GM12878 (cell line): ENCODE results near the gene GAS2L1. TPM values are rescaled to one million over a fixed set of nuclear protein-coding genes. Genes with fewer than 3 reads are reported as not detected.

Source experiments
- ATAC-seq: fragments of 200-7000 bp; cut with Tn5 transposase; 3 replicates; pipeline ENCODE4 v1.9.1; 2020; ENCODE audit warnings: mild to moderate bottlenecking, moderate library complexity
- BruUV-seq: library from RNA; stranded (reverse); fragments of 400-500 nt; replicated peaks from 2 replicates; lab custom pipeline; 2021; lab: Mats Ljungman, UMichigan
- CTCF ChIA-PET: fragments of 300-600 bp; sonication (Branson Sonifier 250); formaldehyde crosslinking; extraction: SDS; loops from one replicate; lab custom pipeline; 2021; ENCODE audit warnings: inconsistent platforms; lab: Yijun Ruan, JAX
- POLR2A ChIA-PET: fragments of 350-600 bp; formaldehyde crosslinking; extraction: SDS; loops from one replicate; lab custom pipeline; 2021; ENCODE audit warnings: inconsistent platforms; lab: Charles Lee
- RAD21 ChIA-PET: fragments of 300-600 bp; sonication (Branson Sonifier 250); formaldehyde crosslinking; loops from one replicate; lab custom pipeline; 2023; ENCODE audit warnings: antibody characterized with exemption; ENCODE audit not compliant: unreplicated experiment; lab: Charles Lee
- SMC1A ChIA-PET: fragments of 300-600 bp; sonication (Branson Sonifier 250); formaldehyde crosslinking; loops from one replicate; lab custom pipeline; 2023; ENCODE audit not compliant: unreplicated experiment, uncharacterized antibody; lab: Charles Lee
- DNase-seq: peaks from one replicate; pipeline ENCODE4 v3.0.0-alpha.2; 2011; ENCODE audit warnings: low read depth, low spot score
- FAIRE-seq: peaks from 3 replicates; lab custom pipeline; 2011; peaks lifted over from hg19 to GRCh38; lab: Jason Lieb, UNC
- H2AFZ ChIP-seq: 2 replicates; pipeline ENCODE4 v1.6.0; 2011; ENCODE audit warnings: low read depth, low read length, control low read depth; ENCODE audit not compliant: control insufficient read depth
- H3K27ac ChIP-seq: 2 replicates; pipeline ENCODE4 v1.5.1; 2011; ENCODE audit warnings: control low read depth; ENCODE audit not compliant: control insufficient read depth, insufficient read depth
- H3K27me3 ChIP-seq, 2 experiments: replicated peaks in 1 of 2; 2 replicates each; pipeline versions ENCODE4 v1.6.0 to v1.6.1; 2011; ENCODE audit warnings: low read length in 1 of 2; ENCODE audit not compliant: control insufficient read depth in 2 of 2, insufficient read depth in 2 of 2
- H3K36me3 ChIP-seq, 2 experiments: 2 replicates each; pipeline ENCODE4 v1.5.1; 2011; ENCODE audit warnings: low read length in 1 of 2; ENCODE audit not compliant: control insufficient read depth in 2 of 2, insufficient read depth in 2 of 2
- H3K4me1 ChIP-seq: 2 replicates; pipeline ENCODE4 v1.6.1; 2011; ENCODE audit warnings: mild to moderate bottlenecking, low read length, moderate library complexity, mixed read lengths; ENCODE audit not compliant: control insufficient read depth, insufficient read depth
- H3K4me2 ChIP-seq: 2 replicates; pipeline ENCODE4 v1.6.0; 2011; ENCODE audit warnings: control low read depth; ENCODE audit not compliant: control insufficient read depth, insufficient read depth
- H3K4me3 ChIP-seq: fragments of 200-600 bp; sonication (generic); 2 replicates; pipeline ENCODE4 v1.5.1; 2016
- H3K79me2 ChIP-seq: 2 replicates; pipeline ENCODE4 v1.6.0; 2011; ENCODE audit warnings: low read length; ENCODE audit not compliant: control insufficient read depth, insufficient read depth
- H3K9ac ChIP-seq: 2 replicates; pipeline ENCODE4 v1.8.0; 2011; ENCODE audit warnings: low read length, control low read depth, mixed read lengths; ENCODE audit not compliant: control insufficient read depth, insufficient read depth
- H3K9me3 ChIP-seq: replicated peaks from 3 replicates; pipeline ENCODE4 v1.5.1; 2011; ENCODE audit warnings: mild to moderate bottlenecking, low read length; ENCODE audit not compliant: control insufficient read depth, insufficient read depth
- H4K20me1 ChIP-seq: 2 replicates; pipeline ENCODE4 v1.6.0; 2011; ENCODE audit not compliant: control insufficient read depth, insufficient read depth
- ATF2 ChIP-seq: IDR thresholded peaks from 2 replicates; pipeline ENCODE4 v1.6.1; 2012; ENCODE audit warnings: low read length, inconsistent platforms
- ATF3 ChIP-seq: IDR thresholded peaks from 2 replicates; pipeline ENCODE4 v1.6.1; 2011; ENCODE audit warnings: low read depth, mild to moderate bottlenecking, low read length, moderate library complexity, borderline replicate concordance; ENCODE audit errors: extremely low read depth
- CBX5 ChIP-seq: sonication (generic); IDR thresholded peaks from 2 replicates; pipeline ENCODE4 v1.6.1; 2016; ENCODE audit warnings: low read depth, moderate library complexity, mild to moderate bottlenecking, inconsistent platforms
- MAX ChIP-seq: IDR thresholded peaks from 2 replicates; pipeline ENCODE4 v1.6.1; 2012; ENCODE audit warnings: low read depth, low read length, improper control_type of control experiment
- NFXL1 ChIP-seq: fragments of 450-650 bp; IDR thresholded peaks from 2 replicates; pipeline ENCODE4 v1.6.1; 2017; ENCODE audit warnings: antibody characterized with exemption, mild to moderate bottlenecking, borderline replicate concordance
- RAD51 ChIP-seq: fragments of 450-650 bp; IDR thresholded peaks from 2 replicates; pipeline ENCODE4 v1.6.1; 2016; ENCODE audit warnings: moderate library complexity, mild to moderate bottlenecking, inconsistent platforms
- SREBF2 ChIP-seq: IDR thresholded peaks from 2 replicates; pipeline ENCODE4 v1.6.1; 2012; ENCODE audit warnings: mild to moderate bottlenecking, low read length
- YY1 ChIP-seq: IDR thresholded peaks from 2 replicates; pipeline ENCODE4 v1.6.1; 2011; ENCODE audit warnings: low read depth, mild to moderate bottlenecking, low read length
- ZNF687 ChIP-seq: fragments of 450-650 bp; IDR thresholded peaks from 2 replicates; pipeline ENCODE4 v1.6.1; 2017; ENCODE audit warnings: mild to moderate bottlenecking, moderate library complexity
- WGBS: methylation state at CpG from one replicate; pipeline ENCODE4 v1.1.6; 2016; ENCODE audit warnings: low lambda C conversion rate; ENCODE audit not compliant: insufficient replicate concordance, insufficient coverage; ENCODE audit errors: missing lambda C conversion rate; 5-methylcytosine and 5-hydroxymethylcytosine counted together
- in situ Hi-C: fragments of 300-500 bp; cut with MboI; formaldehyde crosslinking; loops from 9 replicates; pipeline ENCODE4 v1.14.3; 2018; ENCODE audit warnings: mixed read lengths
- intact Hi-C: fragments of 100-400 bp; cut with micrococcal nuclease; formaldehyde crosslinking; loops from one replicate; pipeline ENCODE4 v1.14.2; 2022; ENCODE audit not compliant: unreplicated experiment
- polyA plus RNA-seq, 11 experiments: library from polyadenylated mRNA; depleted of rRNA in 4 of 11; unstranded in 6 of 11; stranded (reverse) in 5 of 11; fragments of >200 nt; fragmentation: Nextera tagmentation in 4 of 11; fragmentation: Illumina TruSeq in 1 of 11; extraction: Ambion mirVana in 4 of 11; extraction: Trizol in 1 of 11; gene quantifications; 1 replicate in 1 of 11; 2 replicates in 10 of 11; pipeline versions ENCODE4 v1.2.1 to v1.2.3, GENCODE V29; 2011 to 2016; ENCODE audit warnings: inconsistent platforms in 2 of 11, missing spikeins in 2 of 11, low read depth in 1 of 11
- total RNA-seq, 4 experiments: library from RNA; depleted of rRNA in 3 of 4; stranded (reverse); fragments of >200 nt in 3 of 4; fragmentation: Illumina TruSeq in 1 of 4; extraction: Trizol in 1 of 4; gene quantifications; 2 replicates each; pipeline versions ENCODE4 v1.2.1 to v1.2.3, GENCODE V29; 2013 to 2021

The GAS2L1 gene
- total and polyA plus RNA-seq, 10 of the 15 experiments (the other 5 are each of a cell fraction or from before 2014, with no cell fraction given): 0.03 to 0.13 TPM; not detected in 8

GRCh38 chr22:29348041-29348440 is 41.6 kb downstream of the GAS2L1 start:
- no peak overlapping the region for H3K27ac ChIP-seq
- H3K79me2 ChIP-seq: no peaks in the 10 kb centered on the region
- FAIRE-seq: no peak
- TF ChIP-seq SREBF2 (no peak), CBX5 (no peak), YY1 (no peak), MAX (no peak), RAD51 (no peak)
- SMC1A ChIA-PET: no interaction called here
- CTCF ChIA-PET: interaction anchor here (0.6 kb wide), 1 partner anchor 370 kb away, joined by 3 read pairs; no protein-coding TSS in a partner anchor
- POLR2A ChIA-PET: no interaction called here
- 51% methylated on average over 2 of the region's 2 CpGs for WGBS
- H3K4me1 ChIP-seq: no peaks in the 10 kb centered on the region
- in situ Hi-C loops (no loop called here), intact Hi-C loops (no loop called here)
- BruUV-seq: TSS peak; percentile 34
- no peaks in the 10 kb centered on the region; the same call in 1 of the 2 replicates for H4K20me1 ChIP-seq
- no peaks in the 10 kb centered on the region for H3K9me3 ChIP-seq
- RAD21 ChIA-PET: no interaction called here
- H2AFZ ChIP-seq: no peak overlapping the region
- H3K27me3 ChIP-seq: no peaks in the 10 kb centered on the region
- no peak overlapping the region for H3K4me3 ChIP-seq
- no peak overlapping the region for H3K9ac ChIP-seq
- H3K4me2 ChIP-seq: no peak overlapping the region
- H3K36me3 ChIP-seq: peaks cover 27 to 47% of the 10 kb centered on the region in 2 experiments
- ATAC-seq: no peak
- no peak for DNase-seq

GRCh38 chr22:29348956-29349355 is 42.5 kb downstream of the GAS2L1 start:
- Histone ChIP-seq H3K27ac (no peak overlapping the region), H3K79me2 (no peaks in the 10 kb centered on the region), H3K27me3 (no peaks in the 10 kb centered on the region), H3K36me3 (peaks cover 26 to 48% of the 10 kb centered on the region in 2 experiments), H3K9ac (no peak overlapping the region), H3K4me1 (no peaks in the 10 kb centered on the region), H2AFZ (no peak overlapping the region), H4K20me1 (no peaks in the 10 kb centered on the region), H3K4me2 (no peak overlapping the region), H3K9me3 (no peaks in the 10 kb centered on the region), H3K4me3 (no peak overlapping the region)
- POLR2A ChIA-PET: no interaction called here
- FAIRE-seq (no peak), DNase-seq (no peak), ATAC-seq (no peak)
- TF ChIP-seq ATF3 (no peak), NFXL1 (no peak), RAD51 (no peak), MAX (no peak), ATF2 (no peak), ZNF687 (no peak)
- BruUV-seq: no TSS peak
- RAD21 ChIA-PET: no interaction called here
- in situ Hi-C loops (no loop called here), intact Hi-C loops (no loop called here)
- 94% methylated on average over 18 of the region's 18 CpGs for WGBS
- CTCF ChIA-PET: no interaction called here
- SMC1A ChIA-PET: no interaction called here
